H1 (cell line): ENCODE data around the gene NR3C1. TPM values are rescaled to one million over a fixed set of nuclear protein-coding genes. Genes with fewer than 3 reads are reported as not detected.

ENCODE experiments used
- CTCF ChIA-PET: fragments of 300-600 bp; sonication (Branson Sonifier 250); formaldehyde crosslinking; loops from one replicate; lab custom pipeline; 2021; ENCODE audit not compliant: partially characterized antibody; lab: Charles Lee
- POLR2A ChIA-PET: fragments of 300-600 bp; sonication (Branson Sonifier 250); formaldehyde crosslinking; loops from one replicate; lab custom pipeline; 2021; ENCODE audit warnings: inconsistent platforms; ENCODE audit not compliant: partially characterized antibody; lab: Charles Lee
- DNase-seq, 2 experiments: peaks; one replicate each; pipeline versions ENCODE4 v3.0.0 to v3.0.0-alpha.2; 2010 to 2022; ENCODE audit warnings: low spot score in 2 of 2, low read depth in 1 of 2, mixed read lengths in 1 of 2
- FAIRE-seq: peaks from 2 replicates; lab custom pipeline; 2011; peaks lifted over from hg19 to GRCh38; lab: Jason Lieb, UNC
- H2AFZ ChIP-seq: 2 replicates; pipeline ENCODE4 v1.8.1; 2012; ENCODE audit warnings: low read length, inconsistent platforms
- H2AK5ac ChIP-seq: 2 replicates; pipeline ENCODE4 v1.6.1; 2013; ENCODE audit warnings: low read depth, low read length
- H2BK120ac ChIP-seq: replicated peaks from 2 replicates; pipeline ENCODE3; 2013; ENCODE audit warnings: low read depth, low read length, inconsistent platforms
- H2BK12ac ChIP-seq: 2 replicates; pipeline ENCODE4 v1.6.1; 2013; ENCODE audit warnings: low read depth, low read length
- H2BK15ac ChIP-seq: 2 replicates; pipeline ENCODE4 v1.6.1; 2013; ENCODE audit warnings: low read length
- H2BK20ac ChIP-seq: 2 replicates; pipeline ENCODE4 v1.6.1; 2013; ENCODE audit warnings: low read length
- H2BK5ac ChIP-seq: 2 replicates; pipeline ENCODE4 v1.6.1; 2013; ENCODE audit warnings: low read depth, low read length
- H3K14ac ChIP-seq: 2 replicates; pipeline ENCODE4 v1.6.1; 2013; ENCODE audit warnings: inconsistent platforms; ENCODE audit not compliant: insufficient read length
- H3K18ac ChIP-seq: 2 replicates; pipeline ENCODE4 v1.6.1; 2013; ENCODE audit warnings: low read length; ENCODE audit errors: extremely low read depth
- H3K23ac ChIP-seq: 2 replicates; pipeline ENCODE4 v1.6.1; 2013; ENCODE audit warnings: inconsistent platforms; ENCODE audit not compliant: insufficient read length
- H3K23me2 ChIP-seq: 2 replicates; pipeline ENCODE4 v1.6.1; 2013; ENCODE audit warnings: low read depth, low read length
- H3K27ac ChIP-seq: 2 replicates; pipeline ENCODE4 v1.6.1; 2011; ENCODE audit warnings: low read depth, low read length, inconsistent platforms
- H3K27me3 ChIP-seq, 4 experiments: replicated peaks in 1 of 4; 1 replicate in 1 of 4; 2 replicates in 3 of 4; pipeline versions ENCODE4 v1.6.1 to v1.8.1; 2011 to 2013; ENCODE audit warnings: low read length in 3 of 4, mild to moderate bottlenecking in 3 of 4, inconsistent platforms in 2 of 4, mixed read lengths in 2 of 4, moderate library complexity in 1 of 4; ENCODE audit not compliant: control insufficient read depth in 3 of 4, insufficient read depth in 3 of 4; ENCODE audit errors: extremely low read depth in 1 of 4
- H3K36me3 ChIP-seq, 4 experiments: 2 replicates each; pipeline versions ENCODE4 v1.6.1 to v1.8.1; 2011 to 2013; ENCODE audit warnings: mild to moderate bottlenecking in 4 of 4, low read length in 3 of 4, moderate library complexity in 2 of 4, control low read depth in 1 of 4, inconsistent platforms in 1 of 4; ENCODE audit not compliant: insufficient read depth in 4 of 4, control insufficient read depth in 2 of 4
- H3K4ac ChIP-seq: replicated peaks from 2 replicates; pipeline ENCODE3; 2013; ENCODE audit warnings: low read length, low read depth, mixed read lengths, inconsistent platforms; ENCODE audit not compliant: insufficient read length
- H3K4me1 ChIP-seq, 4 experiments: replicated peaks in 1 of 4; 1 replicate in 1 of 4; 2 replicates in 3 of 4; pipeline versions ENCODE4 v1.6.1 to v1.8.1; 2011 to 2013; ENCODE audit warnings: low read length in 3 of 4, inconsistent platforms in 2 of 4, mixed read lengths in 1 of 4; ENCODE audit not compliant: insufficient read depth in 4 of 4, control insufficient read depth in 3 of 4
- H3K4me2 ChIP-seq, 2 experiments: 2 replicates each; pipeline versions ENCODE4 v1.6.1 to v1.8.1; 2011 to 2013; ENCODE audit warnings: low read depth in 2 of 2, low read length in 2 of 2, control low read depth in 1 of 2, inconsistent platforms in 1 of 2, mild to moderate bottlenecking in 1 of 2; ENCODE audit not compliant: insufficient read depth in 1 of 2
- H3K4me3 ChIP-seq, 4 experiments: fragments of 200-600, 300-600 bp in 1 of 4; sonication (generic), shearing (Covaris generic), sonication (Bioruptor Twin) in 1 of 4; 2 replicates each; pipeline versions ENCODE4 v1.5.1 to v1.8.1; 2011 to 2016; ENCODE audit warnings: low read length in 4 of 4, low read depth in 3 of 4, control low read depth in 2 of 4, inconsistent platforms in 2 of 4, mild to moderate bottlenecking in 2 of 4, mixed read lengths in 1 of 4, moderate library complexity in 1 of 4; ENCODE audit not compliant: insufficient read depth in 2 of 4; ENCODE audit errors: extremely low read depth in 1 of 4
- H3K56ac ChIP-seq: replicated peaks from 2 replicates; pipeline ENCODE3; 2013; ENCODE audit warnings: low read depth, mild to moderate bottlenecking, mixed read lengths, low read length, inconsistent platforms; ENCODE audit not compliant: insufficient read length
- H3K79me1 ChIP-seq: 2 replicates; pipeline ENCODE4 v1.6.1; 2013; ENCODE audit warnings: low read depth, low read length, control low read depth
- H3K79me2 ChIP-seq, 2 experiments: 2 replicates each; pipeline versions ENCODE4 v1.6.1 to v1.8.1; 2012 to 2013; ENCODE audit warnings: low read length in 2 of 2, mild to moderate bottlenecking in 2 of 2, inconsistent platforms in 1 of 2; ENCODE audit not compliant: insufficient read depth in 2 of 2, control insufficient read depth in 1 of 2
- H3K9ac ChIP-seq, 4 experiments: replicated peaks in 1 of 4; 1 replicate in 1 of 4; 2 replicates in 3 of 4; pipeline versions ENCODE4 v1.6.1 to v1.8.1; 2011 to 2013; ENCODE audit warnings: low read depth in 3 of 4, low read length in 3 of 4, control low read depth in 2 of 4, mild to moderate bottlenecking in 2 of 4, moderate library complexity in 2 of 4, inconsistent platforms in 1 of 4; ENCODE audit errors: extremely low read depth in 1 of 4
- H3K9me3 ChIP-seq, 2 experiments: 2 replicates each; pipeline versions ENCODE4 v1.6.1 to v1.8.1; 2012 to 2013; ENCODE audit warnings: mild to moderate bottlenecking in 2 of 2, moderate library complexity in 2 of 2, control low read depth in 1 of 2, inconsistent platforms in 1 of 2, low read depth in 1 of 2, low read length in 1 of 2, mixed read lengths in 1 of 2; ENCODE audit not compliant: insufficient read depth in 2 of 2
- H4K20me1 ChIP-seq, 2 experiments: replicated peaks in 1 of 2; 2 replicates each; pipeline versions ENCODE3 to v1.8.1; 2011 to 2013; ENCODE audit warnings: inconsistent platforms in 2 of 2, low read length in 2 of 2, mild to moderate bottlenecking in 1 of 2; ENCODE audit not compliant: insufficient read depth in 2 of 2, control insufficient read depth in 1 of 2
- H4K5ac ChIP-seq: 2 replicates; pipeline ENCODE4 v1.6.1; 2013; ENCODE audit warnings: low read length, low read depth, mixed read lengths, inconsistent platforms; ENCODE audit not compliant: insufficient read length
- H4K8ac ChIP-seq: 2 replicates; pipeline ENCODE4 v1.8.0; 2013; ENCODE audit warnings: mild to moderate bottlenecking, moderate library complexity, low read length, inconsistent platforms; ENCODE audit not compliant: insufficient read depth; ENCODE audit errors: extremely low read depth
- H4K91ac ChIP-seq: replicated peaks from 2 replicates; pipeline ENCODE3; 2013; ENCODE audit warnings: low read length, mixed read lengths, inconsistent platforms; ENCODE audit not compliant: insufficient read length
- ASH2L ChIP-seq: fragments of 200-600, 300-600 bp; sonication (generic); IDR thresholded peaks from one replicate; pipeline ENCODE4 v1.7.1; 2017; ENCODE audit warnings: low read length
- ATF2 ChIP-seq: IDR thresholded peaks from 2 replicates; pipeline ENCODE4 v1.6.1; 2012; ENCODE audit warnings: low read length, inconsistent platforms
- ATF3 ChIP-seq: IDR thresholded peaks from 2 replicates; pipeline ENCODE4 v1.6.1; 2011; ENCODE audit warnings: low read depth, mild to moderate bottlenecking, low read length; ENCODE audit not compliant: insufficient read depth
- CHD1 ChIP-seq: IDR thresholded peaks from 2 replicates; pipeline ENCODE4 v1.6.1; 2012; ENCODE audit warnings: low read depth, low read length, improper control_type of control experiment
- CHD2 ChIP-seq: IDR thresholded peaks from 2 replicates; pipeline ENCODE4 v1.6.1; 2012; ENCODE audit warnings: low read length, improper control_type of control experiment
- EP300 ChIP-seq, 2 experiments: IDR thresholded peaks; 1 replicate in 1 of 2; 2 replicates in 1 of 2; pipeline ENCODE4 v1.6.1; 2011 to 2012; ENCODE audit warnings: low read depth in 2 of 2, low read length in 2 of 2, mild to moderate bottlenecking in 2 of 2, borderline replicate concordance in 1 of 2, inconsistent platforms in 1 of 2, moderate library complexity in 1 of 2
- GTF2F1 ChIP-seq: IDR thresholded peaks from 2 replicates; pipeline ENCODE4 v1.6.1; 2012; ENCODE audit warnings: low read depth, low read length, improper control_type of control experiment, borderline replicate concordance
- JUN ChIP-seq: IDR thresholded peaks from 2 replicates; pipeline ENCODE4 v1.6.1; 2011; ENCODE audit warnings: low read depth, mild to moderate bottlenecking, improper control_type of control experiment, low read length
- NRF1 ChIP-seq: IDR thresholded peaks from 2 replicates; pipeline ENCODE4 v1.6.1; 2011; ENCODE audit warnings: mild to moderate bottlenecking, low read depth, low read length, improper control_type of control experiment
- PHF8 ChIP-seq: fragments of 200-600 bp; sonication (generic); conservative IDR thresholded peaks from 2 replicates; pipeline ENCODE4 v1.7.1; 2012; ENCODE audit warnings: low read depth, mild to moderate bottlenecking, inconsistent platforms, low read length, moderate library complexity
- SIRT6 ChIP-seq: IDR thresholded peaks from one replicate; pipeline ENCODE4 v1.7.1; 2012; ENCODE audit warnings: low read length, inconsistent platforms
- SP1 ChIP-seq: IDR thresholded peaks from 2 replicates; pipeline ENCODE4 v1.6.1; 2011; ENCODE audit warnings: low read depth, low read length
- YY1 ChIP-seq: IDR thresholded peaks from 2 replicates; pipeline ENCODE4 v1.6.1; 2011; ENCODE audit warnings: low read depth, mild to moderate bottlenecking, low read length
- ZNF274 ChIP-seq: IDR thresholded peaks from 2 replicates; pipeline ENCODE4 v1.7.0; 2012; ENCODE audit warnings: low read length, borderline replicate concordance; ENCODE audit errors: extremely low read depth
- polyA plus RNA-seq, 7 experiments: library from polyadenylated mRNA; depleted of rRNA in 3 of 7; stranded (reverse) in 5 of 7; unstranded in 2 of 7; fragments of >200 nt in 5 of 7; fragments of 200-250 nt in 2 of 7; gene quantifications; 1 replicate in 5 of 7; 2 replicates in 1 of 7; 4 replicates in 1 of 7; pipeline versions ENCODE4 v1.2.1 to v1.2.3, GENCODE V29; 2011 to 2013; ENCODE audit warnings: missing spikeins in 2 of 7, mixed read lengths in 2 of 7
- total RNA-seq: library from RNA; stranded (reverse); fragmentation: NEBNext Ultra II Directional; extraction: Animal tissue kit (Norgen Biotek cat#: 25700); gene quantifications from 2 replicates; pipeline ENCODE4 v1.2.1, GENCODE V29; 2021

Gene NR3C1
- total and polyA plus RNA-seq, 2 of the 8 experiments (the other 6 are each of a cell fraction or from before 2014, with no cell fraction given): 1.7 to 5.4 TPM

GRCh38 chr5:143360755-143361154, 42.7 kb downstream of the NR3C1 start:
- Histone ChIP-seq H3K4me1 (no peaks in the 10 kb centered on the region; a peak in 1 of 7 replicates), H2AK5ac (no peak overlapping the region), H2BK12ac (no peak overlapping the region), H2BK15ac (no peak overlapping the region), H3K9me3 (no peaks in the 10 kb centered on the region), H3K23ac (no peak overlapping the region), H3K27ac (no peak overlapping the region), H3K4me2 (no peak overlapping the region), H3K4ac (no peak overlapping the region), H3K4me3 (no peak overlapping the region), H2BK5ac (no peak overlapping the region), H4K5ac (no peak overlapping the region), H3K36me3 (peaks cover 0 to 4% (median 0%) of the 10 kb centered on the region in 4 experiments; a peak in 1 of 8 replicates), H3K56ac (no peak overlapping the region), H2BK20ac (no peak overlapping the region), H3K14ac (no peak overlapping the region), H4K91ac (no peak overlapping the region), H3K79me1 (no peaks in the 10 kb centered on the region), H3K9ac (no peak overlapping the region), H3K27me3 (no peaks in the 10 kb centered on the region), H4K8ac (no peak overlapping the region), H3K18ac (no peak overlapping the region), H2BK120ac (no peak overlapping the region), H3K79me2 (no peaks in the 10 kb centered on the region), H4K20me1 (no peaks in the 10 kb centered on the region), H2AFZ (no peak overlapping the region), H3K23me2 (no peaks in the 10 kb centered on the region)
- POLR2A ChIA-PET: interaction anchor here (1.1 to 1.6 kb wide), 2 partner anchors 13 to 22 kb away, joined by 3 read pairs; no protein-coding TSS in a partner anchor
- FAIRE-seq (no peak), DNase-seq (no peak)
- CTCF ChIA-PET: interaction anchor here (1.2 kb wide), 1 partner anchor 358 kb away, joined by 3 read pairs; no protein-coding TSS in a partner anchor
- TF ChIP-seq SP1 (no peak), JUN (no peak), PHF8 (no peak), SIRT6 (no peak), EP300 (IDR thresholded peaks at IDR 0.05; ENCODE audit: borderline replicate concordance in 1 of 2, low read depth in 2 of 2, low read length in 2 of 2) (no peak), ATF2 (no peak), YY1 (no peak), GTF2F1 (no peak), ASH2L (no peak), CHD2 (no peak), ATF3 (no peak), NRF1 (no peak), CHD1 (no peak), ZNF274 (no peak)
